ENCODE data around the gene HAPSTR1. TPM values are rescaled to one million over a fixed set of nuclear protein-coding genes. Genes with fewer than 3 reads are reported as not detected.
A peak's percentile ranks its signal among the peaks of the same experiment; 100 is the strongest.
"Not testable (repeated sequence)": the region's sequence is repeated elsewhere in the genome, so short reads cannot be mapped to it uniquely, and the experiment has no call there.

HAPSTR1 gene, protein sequence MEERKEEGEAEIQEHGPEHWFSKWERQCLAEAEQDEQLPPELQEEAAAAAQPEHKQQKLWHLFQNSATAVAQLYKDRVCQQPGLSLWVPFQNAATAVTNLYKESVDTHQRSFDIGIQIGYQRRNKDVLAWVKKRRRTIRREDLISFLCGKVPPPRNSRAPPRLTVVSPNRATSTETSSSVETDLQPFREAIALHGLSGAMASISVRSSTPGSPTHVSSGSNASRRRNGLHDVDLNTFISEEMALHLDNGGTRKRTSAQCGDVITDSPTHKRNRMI
- total RNA-seq: 10 to 100 TPM; 43.8 to 47.6 (median 46.2) TPM
- 10 to 100 TPM; 12.6 to 23.1 (median 19.7) TPM for polyA plus RNA-seq

DNA sequence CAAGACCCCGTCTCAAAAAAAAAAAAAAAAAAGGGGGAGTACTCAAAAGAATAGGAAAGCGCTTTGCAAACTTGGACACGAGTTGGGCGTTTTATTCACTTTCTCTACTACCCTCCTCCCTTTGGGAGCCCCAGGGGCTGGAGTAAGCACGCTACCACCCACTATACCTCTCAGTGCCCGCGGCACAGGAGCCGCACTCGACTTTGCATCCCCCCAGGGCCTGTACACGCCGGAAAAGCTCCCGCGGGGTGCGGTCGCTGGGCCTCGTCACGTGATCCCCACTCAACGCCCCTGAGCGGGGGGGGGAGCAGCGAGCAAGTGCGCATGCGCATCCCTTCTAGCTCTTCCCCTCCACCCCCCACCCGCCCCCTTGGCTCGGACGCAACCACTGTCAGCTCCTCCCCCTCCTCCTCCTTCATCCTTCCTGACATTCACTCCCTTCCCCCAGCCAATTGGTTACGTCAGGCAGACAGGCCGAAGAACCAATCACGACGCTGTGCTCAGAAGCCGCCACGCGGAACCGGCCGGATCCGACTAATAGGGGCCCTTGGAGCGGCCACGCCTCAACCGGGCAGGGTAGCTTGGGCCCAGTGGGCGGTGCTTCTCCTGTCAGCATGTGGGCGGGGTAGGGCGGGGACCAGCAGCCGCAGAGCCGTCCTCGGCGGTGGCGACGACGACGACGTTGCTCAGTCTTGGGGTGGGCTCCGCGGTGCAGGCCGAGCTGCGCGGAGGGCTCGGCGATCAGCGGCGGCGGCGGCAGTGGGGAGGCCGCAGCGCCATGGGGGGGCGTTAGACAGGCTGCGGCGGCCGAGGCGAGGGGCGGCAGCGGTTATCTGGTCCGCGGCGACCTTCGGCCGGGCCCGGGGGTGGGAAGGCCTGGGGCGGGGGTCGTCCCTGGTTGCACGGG is at the start of gene HAPSTR1:
TSS of gene HAPSTR1 (plus strand) at position 685 of the 907 bp plus-strand sequence. CDS start 401 bp downstream, outside the sequence.
- Histone ChIP-seq H3K27ac (peak within 1 kb of the TSS; percentile 97 to 99 (median 99)), H3K27me3 (no peaks in the 10 kb centered on the region), H3K4me3 (peak within 1 kb of the TSS; percentile 70 to 90 (median 85)), H3K36me3 (peaks cover 0 to 4% (median under 1%) of the 10 kb centered on the region in 4 donors), H3K9me3 (no peaks in the 10 kb centered on the region), H3K4me1 (peaks cover 0 to 47% (median 42%) of the 10 kb centered on the region in 4 donors)
- WGBS, 2 donors: 0 to 1% methylated on average over 79 of the region's 79 CpGs
- TF ChIP-seq EP300 (IDR thresholded peaks at IDR 0.05) (no peak), POLR2A (IDR thresholded peaks at IDR 0.05) (peak; percentile 81 to 89), POLR2AphosphoS5 (IDR thresholded peaks at IDR 0.05) (peak; percentile 99 to 100 (median 100))
- intact Hi-C loops (cut with DNase I): loop anchor here (2.0 to 10.0 kb wide), 4 partner anchors 44 to 1654 kb away; partner anchors contain the start of genes NUBP1, PMM2 and TMEM186
- peak; percentile 100 for DNase-seq

DNA sequence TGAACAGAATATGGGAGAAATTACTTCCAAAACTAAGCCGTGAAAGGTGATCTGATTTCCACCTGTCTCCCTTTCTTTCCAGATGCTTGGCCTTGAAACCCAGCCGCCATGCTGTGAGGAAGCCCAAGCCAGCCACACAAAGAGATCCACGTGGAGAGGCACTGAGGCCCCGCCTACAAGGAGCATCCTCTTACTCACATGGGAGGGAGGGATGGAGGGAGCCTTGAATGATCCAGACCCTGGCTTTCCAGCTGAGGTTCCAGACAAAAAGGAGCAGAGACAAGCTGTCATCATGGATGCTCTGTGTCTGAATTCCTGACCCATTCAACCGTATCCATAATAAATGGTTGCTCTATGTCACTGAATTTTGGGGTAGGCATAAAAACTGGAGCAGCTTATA is 48.9 kb upstream of the HAPSTR1 start:
- 79 to 82% methylated on average over 5 of the region's 5 CpGs for WGBS, 2 donors
- Histone ChIP-seq H3K4me3 (no peak overlapping the region), H3K9me3 (no peaks in the 10 kb centered on the region), H3K27me3 (no peaks in the 10 kb centered on the region), H3K4me1 (peaks cover 0 to 5% (median 4%) of the 10 kb centered on the region in 4 donors), H3K36me3 (no peaks in the 10 kb centered on the region), H3K27ac (no peak overlapping the region)
- TF ChIP-seq POLR2A (IDR thresholded peaks at IDR 0.05) (no peak), EP300 (IDR thresholded peaks at IDR 0.05) (no peak), POLR2AphosphoS5 (IDR thresholded peaks at IDR 0.05) (no peak)
- TF ChIP-seq, protein P1, sequence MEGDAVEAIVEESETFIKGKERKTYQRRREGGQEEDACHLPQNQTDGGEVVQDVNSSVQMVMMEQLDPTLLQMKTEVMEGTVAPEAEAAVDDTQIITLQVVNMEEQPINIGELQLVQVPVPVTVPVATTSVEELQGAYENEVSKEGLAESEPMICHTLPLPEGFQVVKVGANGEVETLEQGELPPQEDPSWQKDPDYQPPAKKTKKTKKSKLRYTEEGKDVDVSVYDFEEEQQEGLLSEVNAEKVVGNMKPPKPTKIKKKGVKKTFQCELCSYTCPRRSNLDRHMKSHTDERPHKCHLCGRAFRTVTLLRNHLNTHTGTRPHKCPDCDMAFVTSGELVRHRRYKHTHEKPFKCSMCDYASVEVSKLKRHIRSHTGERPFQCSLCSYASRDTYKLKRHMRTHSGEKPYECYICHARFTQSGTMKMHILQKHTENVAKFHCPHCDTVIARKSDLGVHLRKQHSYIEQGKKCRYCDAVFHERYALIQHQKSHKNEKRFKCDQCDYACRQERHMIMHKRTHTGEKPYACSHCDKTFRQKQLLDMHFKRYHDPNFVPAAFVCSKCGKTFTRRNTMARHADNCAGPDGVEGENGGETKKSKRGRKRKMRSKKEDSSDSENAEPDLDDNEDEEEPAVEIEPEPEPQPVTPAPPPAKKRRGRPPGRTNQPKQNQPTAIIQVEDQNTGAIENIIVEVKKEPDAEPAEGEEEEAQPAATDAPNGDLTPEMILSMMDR (IDR thresholded peaks at IDR 0.05): no peak
- no peak for DNase-seq
- intact Hi-C loops (cut with DNase I): no loop called here

DNA sequence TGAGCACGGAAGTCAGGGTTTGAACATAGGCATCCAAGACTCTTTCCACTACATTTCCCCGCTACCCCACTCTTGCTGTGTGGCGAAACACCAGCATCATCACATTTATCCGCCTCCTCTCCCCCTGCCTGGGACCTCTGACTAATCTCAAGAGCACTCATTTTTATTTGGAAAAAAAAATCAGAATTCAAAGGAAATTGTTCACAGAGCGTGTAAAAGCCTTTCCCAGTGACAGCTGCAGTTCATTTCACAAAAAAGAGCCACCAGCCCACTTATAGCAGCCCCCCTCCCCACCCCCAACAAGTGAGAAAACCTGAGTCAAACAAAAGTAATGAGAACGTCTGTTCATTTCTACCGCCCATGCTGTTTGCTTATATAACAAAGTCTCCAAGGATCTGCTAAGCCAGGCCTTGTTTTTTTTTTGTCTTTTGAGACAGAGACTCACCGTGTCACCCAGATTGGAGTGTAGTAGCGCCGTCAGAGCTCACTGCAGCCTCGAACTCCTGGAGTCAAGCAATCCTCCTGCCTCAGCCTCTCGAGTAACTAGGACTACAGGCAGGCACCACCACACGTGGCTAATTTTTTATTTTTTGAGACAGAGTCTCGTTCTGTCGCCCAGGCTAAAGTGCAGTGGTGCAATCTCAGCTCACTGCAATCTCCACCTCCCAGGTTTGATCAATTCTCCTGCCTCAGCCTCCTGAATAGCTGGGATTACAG is 48.3 kb upstream of the HAPSTR1 start:
- 78 to 80% methylated on average over 15 of the region's 15 CpGs for WGBS, 2 donors
- H3K4me3 ChIP-seq: no peak overlapping the region
- intact Hi-C loops (cut with DNase I): no loop called here

DNA sequence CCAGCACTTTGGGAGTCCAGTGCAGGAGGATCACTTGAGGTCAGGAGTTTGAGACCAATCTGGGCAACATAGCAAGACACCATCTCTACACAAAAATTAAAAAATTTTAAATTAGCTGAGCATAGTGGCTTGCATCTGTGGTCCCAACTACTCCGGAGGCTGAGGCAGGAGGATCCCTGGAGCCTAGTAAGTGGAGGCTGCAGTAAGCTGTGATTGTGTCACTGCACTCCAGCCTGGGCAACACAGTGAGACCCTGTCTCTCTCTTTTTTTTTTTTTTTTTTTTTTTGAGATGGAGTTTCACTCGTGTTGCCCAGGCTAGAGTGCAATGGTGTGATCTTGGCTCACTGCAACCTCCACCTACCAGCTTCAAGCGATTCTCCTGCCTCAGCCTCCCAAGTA is 45.9 kb upstream of the HAPSTR1 start:
- not testable (repeated sequence) for DNase-seq, H3K4me3 ChIP-seq, H3K9me3 ChIP-seq, H3K36me3 ChIP-seq, H3K27ac ChIP-seq, H3K27me3 ChIP-seq
- intact Hi-C loops (cut with DNase I): loop anchor here (5.0 kb wide), 1 partner anchor 47 kb away; the partner anchor contains the start of gene HAPSTR1
- 61 to 75% methylated on average over 3 of the region's 3 CpGs for WGBS, 2 donors
- H3K4me1 ChIP-seq: peaks cover 0 to 15% (median 10%) of the 10 kb centered on the region in 4 donors

More for the DNA sequence above, 48.3 kb upstream of the HAPSTR1 start:
- H3K27me3 ChIP-seq: no peaks in the 10 kb centered on the region
- DNase-seq: no peak
- H3K4me1 ChIP-seq: peaks cover 0 to 11% (median 8%) of the 10 kb centered on the region in 4 donors
- H3K36me3 ChIP-seq: no peaks in the 10 kb centered on the region
- H3K9me3 ChIP-seq: no peaks in the 10 kb centered on the region
- no peak for TF ChIP-seq POLR2A (IDR thresholded peaks at IDR 0.05)
- TF ChIP-seq, protein P1 (IDR thresholded peaks at IDR 0.05): no peak
- no peak for TF ChIP-seq EP300 (IDR thresholded peaks at IDR 0.05)
- TF ChIP-seq POLR2AphosphoS5 (IDR thresholded peaks at IDR 0.05): no peak
- H3K27ac ChIP-seq: no peak overlapping the region

DNA sequence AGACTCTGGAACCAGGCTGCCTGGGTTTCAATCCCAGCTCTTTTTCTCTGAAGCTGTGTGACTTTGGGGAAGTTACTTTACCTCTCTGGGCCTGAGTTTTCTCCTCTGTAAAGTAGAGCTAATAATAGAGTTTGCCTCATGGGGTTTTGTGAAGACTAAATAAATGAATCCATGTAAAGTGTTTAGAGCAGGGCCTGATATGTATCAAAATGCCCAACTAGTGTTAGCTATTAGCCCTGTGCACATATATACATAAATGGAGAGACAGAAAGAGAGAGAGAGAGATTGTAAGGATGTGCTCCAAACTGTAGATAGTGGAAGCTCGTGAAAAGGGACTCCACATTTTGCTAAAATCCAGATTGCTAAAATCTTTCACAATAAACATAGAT is 44.8 kb upstream of the HAPSTR1 start:
- Histone ChIP-seq H3K9me3 (no peaks in the 10 kb centered on the region), H3K36me3 (no peaks in the 10 kb centered on the region), H3K27me3 (no peaks in the 10 kb centered on the region), H3K4me3 (no peak overlapping the region), H3K4me1 (peaks cover 0 to 15% (median 10%) of the 10 kb centered on the region in 4 donors), H3K27ac (no peak overlapping the region)
- no peak for TF ChIP-seq POLR2AphosphoS5 (IDR thresholded peaks at IDR 0.05)
- TF ChIP-seq, protein P1 (IDR thresholded peaks at IDR 0.05): no peak
- no peak for TF ChIP-seq POLR2A (IDR thresholded peaks at IDR 0.05)
- 90 to 98% methylated on average over 1 of the region's 1 CpG for WGBS, 2 donors
- intact Hi-C loops (cut with DNase I): loop anchor here (5.0 kb wide), 1 partner anchor 46 kb away; the partner anchor contains the start of gene HAPSTR1
- no peak for DNase-seq
